Central memory CD8-positive, alpha-beta T cell (primary cell): Measurements from ENCODE around the gene SON.

Source experiments
- ATAC-seq: fragments of 150-1000 bp; cut with Tn5 transposase; replicated peaks from 2 replicates; pipeline ENCODE4 v1.10.0; 2022; ENCODE audit warnings: mild to moderate bottlenecking, moderate FRiP score, moderate number of reproducible peaks; ENCODE audit not compliant: poor library complexity, severe bottlenecking; ENCODE audit errors: extremely low read depth
- DNase-seq, 2 donors: peaks; one replicate each; pipeline ENCODE4 v3.0.0; 2021; ENCODE audit warnings: low spot score in 2 of 2
- H3K27ac Mint-ChIP-seq: one replicate; pipeline ENCODE4 v1.8.0; 2022; ENCODE audit warnings: low read depth, mild to moderate bottlenecking, moderate library complexity, mixed read lengths
- H3K27me3 Mint-ChIP-seq: one replicate; pipeline ENCODE4 v1.8.0; 2022; ENCODE audit warnings: mixed read lengths
- H3K36me3 Mint-ChIP-seq: one replicate; pipeline ENCODE4 v1.8.0; 2022; ENCODE audit warnings: mild to moderate bottlenecking, moderate library complexity, mixed read lengths; ENCODE audit not compliant: insufficient read depth
- H3K4me1 Mint-ChIP-seq: one replicate; pipeline ENCODE4 v1.8.0; 2022; ENCODE audit warnings: mixed read lengths
- H3K4me3 Mint-ChIP-seq: one replicate; pipeline ENCODE4 v1.8.0; 2022; ENCODE audit warnings: mild to moderate bottlenecking, moderate library complexity, mixed read lengths
- H3K9me3 Mint-ChIP-seq: one replicate; pipeline ENCODE4 v1.8.0; 2022; ENCODE audit warnings: mixed read lengths

Gene SON

GRCh38 chr21:33531007-33531406 is 11.8 kb upstream of the SON start:
- Mint-ChIP-seq H3K9me3 (no peaks in the 10 kb centered on the region), H3K27ac (no peak overlapping the region), H3K4me3 (no peak overlapping the region), H3K4me1 (no peaks in the 10 kb centered on the region), H3K27me3 (no peaks in the 10 kb centered on the region), H3K36me3 (peaks cover 84% of the 10 kb centered on the region)
- DNase-seq (no peak), ATAC-seq (no peak)

GRCh38 chr21:33537212-33537611 is 5.6 kb upstream of the SON start:
- H3K9me3 Mint-ChIP-seq, result no peaks in the 10 kb centered on the region
- no peak overlapping the region for H3K27ac Mint-ChIP-seq
- no peak overlapping the region for H3K4me3 Mint-ChIP-seq
- no peak for DNase-seq
- peaks cover 57% of the 10 kb centered on the region for H3K36me3 Mint-ChIP-seq
- ATAC-seq, result no peak
- peaks cover 26% of the 10 kb centered on the region for H3K4me1 Mint-ChIP-seq
- H3K27me3 Mint-ChIP-seq, result no peaks in the 10 kb centered on the region

- H3K27ac Mint-ChIP-seq, result no peak overlapping the region
- peaks cover 56% of the 10 kb centered on the region for H3K36me3 Mint-ChIP-seq
- H3K9me3 Mint-ChIP-seq, result no peaks in the 10 kb centered on the region
- H3K27me3 Mint-ChIP-seq, result no peaks in the 10 kb centered on the region
- DNase-seq, result no peak
- no peak for ATAC-seq
- peaks cover 45% of the 10 kb centered on the region for H3K4me1 Mint-ChIP-seq
- H3K4me3 Mint-ChIP-seq, result no peak overlapping the region
Measured at GRCh38 chr21:33539616-33540015, 3.2 kb upstream of the SON start.

- peaks cover 46% of the 10 kb centered on the region for H3K36me3 Mint-ChIP-seq
- peaks cover 46% of the 10 kb centered on the region for H3K4me1 Mint-ChIP-seq
- no peaks in the 10 kb centered on the region for H3K9me3 Mint-ChIP-seq
- ATAC-seq, result no peak
- H3K4me3 Mint-ChIP-seq, result peak overlapping the region; percentile 95
- no peak for DNase-seq
- no peaks in the 10 kb centered on the region for H3K27me3 Mint-ChIP-seq
- H3K27ac Mint-ChIP-seq, result peak overlapping the region; percentile 99
Measured at GRCh38 chr21:33540711-33541104, 2.1 kb upstream of the SON start.

- peak overlapping the region; percentile 99 for H3K27ac Mint-ChIP-seq
- ATAC-seq (no peak), DNase-seq (no peak)
- no peaks in the 10 kb centered on the region for H3K27me3 Mint-ChIP-seq
- H3K4me1 Mint-ChIP-seq, result peaks cover 51% of the 10 kb centered on the region
- peaks cover 49% of the 10 kb centered on the region for H3K36me3 Mint-ChIP-seq
- H3K4me3 Mint-ChIP-seq, result peak overlapping the region; percentile 95
- H3K9me3 Mint-ChIP-seq, result no peaks in the 10 kb centered on the region
Measured at GRCh38 chr21:33541105-33541711, 1.6 kb upstream of the SON start.

DNA sequence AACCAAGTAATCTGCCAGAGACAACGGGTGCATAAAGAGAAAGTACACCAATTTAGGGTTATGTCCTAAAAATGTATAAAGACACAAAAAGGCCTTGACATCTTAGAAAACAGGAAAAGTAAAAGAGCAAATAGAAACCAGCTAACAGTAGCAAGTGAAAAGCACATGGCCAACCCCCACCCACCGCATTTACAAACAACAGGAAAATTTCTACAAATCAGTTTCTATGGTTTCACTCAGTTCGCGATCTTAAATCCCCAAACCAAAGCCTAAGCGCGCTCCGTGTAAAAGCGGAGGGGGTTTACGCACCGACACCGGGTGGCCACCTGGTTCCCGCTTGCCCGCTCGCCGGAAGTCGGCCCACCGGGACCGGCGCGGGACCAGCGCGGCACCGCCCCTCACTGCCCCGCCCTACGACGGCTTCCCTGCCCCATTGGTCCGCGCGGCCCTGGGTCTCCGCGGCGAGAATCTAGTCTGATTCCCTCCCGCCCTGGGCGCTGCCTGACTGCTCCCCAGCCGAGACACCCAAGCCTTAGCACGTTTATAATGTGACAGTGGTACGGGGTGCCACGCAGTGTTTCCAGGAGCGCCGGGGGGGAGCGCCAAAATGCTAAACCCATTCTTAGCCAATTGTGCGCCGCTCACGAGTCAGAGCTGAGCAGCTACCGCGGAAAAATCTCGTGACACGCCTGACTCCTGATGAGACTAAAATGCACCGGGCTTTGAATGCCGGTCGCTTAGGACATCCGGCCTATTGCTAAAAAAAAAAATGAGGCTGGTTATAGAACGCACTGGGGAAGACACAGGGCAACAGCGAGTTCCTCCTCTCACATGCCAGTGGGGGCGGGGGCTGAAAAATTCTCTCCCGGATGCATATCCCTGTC is 840 bp upstream of the SON start, which contains the start of gene GART:
GART (minus strand) TSS at position 362 of the 884 bp plus-strand sequence. CDS start 2,802 bp downstream, outside the sequence.
- Mint-ChIP-seq H3K9me3 (no peaks in the 10 kb centered on the region), H3K36me3 (peaks cover 50% of the 10 kb centered on the region), H3K4me3 (peak within 1 kb of the TSS; percentile 95), H3K27ac (peak within 1 kb of the TSS; percentile 99), H3K4me1 (peaks cover 53% of the 10 kb centered on the region), H3K27me3 (no peaks in the 10 kb centered on the region)
- DNase-seq (peak; percentile 67 to 70), ATAC-seq (peak; percentile 50)

- Mint-ChIP-seq H3K4me1 (peaks cover 46% of the 10 kb centered on the region), H3K4me3 (peak overlapping the region; percentile 95), H3K27ac (peak overlapping the region; percentile 99), H3K36me3 (peaks cover 51% of the 10 kb centered on the region), H3K27me3 (no peaks in the 10 kb centered on the region), H3K9me3 (no peaks in the 10 kb centered on the region)
- DNase-seq (no peak), ATAC-seq (peak; percentile 1)
Measured at GRCh38 chr21:33543505-33544129, 779 bp downstream of the SON start.

GRCh38 chr21:33544451-33545195 is 1.8 kb downstream of the SON start:
- ATAC-seq, result no peak
- Mint-ChIP-seq H3K27me3 (no peaks in the 10 kb centered on the region), H3K4me1 (peaks cover 52% of the 10 kb centered on the region), H3K9me3 (no peaks in the 10 kb centered on the region), H3K36me3 (peaks cover 56% of the 10 kb centered on the region), H3K4me3 (peak overlapping the region; percentile 95), H3K27ac (peak overlapping the region; percentile 99)
- no peak for DNase-seq

DNA sequence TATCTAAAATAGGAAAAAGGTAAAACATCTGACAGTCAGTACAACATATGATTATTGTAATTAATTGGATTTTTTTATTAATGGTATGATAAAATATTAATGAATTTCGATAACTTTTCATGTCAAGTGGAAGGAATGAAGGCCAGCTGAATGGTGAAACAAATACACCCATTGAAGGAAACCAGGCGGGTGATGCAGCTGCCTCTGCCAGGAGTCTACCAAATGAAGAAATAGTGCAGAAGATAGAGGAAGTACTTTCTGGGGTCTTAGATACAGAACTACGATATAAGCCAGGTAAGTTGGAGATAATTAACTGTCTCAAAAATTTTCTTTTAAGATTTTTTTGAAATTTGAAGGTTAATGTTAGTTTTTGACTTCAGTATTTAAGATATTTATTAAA is 3.2 kb downstream of the SON start:
- H3K4me1 Mint-ChIP-seq, result peaks cover 43% of the 10 kb centered on the region
- no peak for ATAC-seq
- no peaks in the 10 kb centered on the region for H3K27me3 Mint-ChIP-seq
- H3K36me3 Mint-ChIP-seq, result peaks cover 65% of the 10 kb centered on the region
- no peak overlapping the region for H3K27ac Mint-ChIP-seq
- H3K9me3 Mint-ChIP-seq, result no peaks in the 10 kb centered on the region
- H3K4me3 Mint-ChIP-seq, result peak overlapping the region; percentile 95
- DNase-seq, result no peak

- DNase-seq (no peak), ATAC-seq (no peak)
- Mint-ChIP-seq H3K9me3 (no peaks in the 10 kb centered on the region), H3K27me3 (no peaks in the 10 kb centered on the region), H3K36me3 (peaks cover 71% of the 10 kb centered on the region), H3K4me3 (no peak overlapping the region), H3K4me1 (peaks cover 35% of the 10 kb centered on the region), H3K27ac (no peak overlapping the region)
Measured at GRCh38 chr21:33549848-33550771, 7.3 kb downstream of the SON start.

- peaks cover 38% of the 10 kb centered on the region for H3K4me1 Mint-ChIP-seq
- no peak overlapping the region for H3K4me3 Mint-ChIP-seq
- no peak overlapping the region for H3K27ac Mint-ChIP-seq
- H3K27me3 Mint-ChIP-seq, result no peaks in the 10 kb centered on the region
- no peaks in the 10 kb centered on the region for H3K9me3 Mint-ChIP-seq
- peaks cover 78% of the 10 kb centered on the region for H3K36me3 Mint-ChIP-seq
- DNase-seq (no peak), ATAC-seq (no peak)
Measured at GRCh38 chr21:33550772-33551660, 8.2 kb downstream of the SON start.
